Lower lobe of right lung (tissue), 2 donors: ENCODE data around the gene NFYB. TPM values are rescaled to one million over a fixed set of nuclear protein-coding genes. Genes with fewer than 3 reads are reported as not detected.
"Not testable (repeated sequence)": the region's sequence is repeated elsewhere in the genome, so short reads cannot be mapped to it uniquely, and the experiment has no call there.

ENCODE experiments used
- ATAC-seq, 2 donors: fragments of 200-7000 bp; cut with Tn5 transposase; one replicate each; pipeline ENCODE4 v1.9.1; 2020 to 2022; ENCODE audit warnings: mild to moderate bottlenecking in 2 of 2, moderate library complexity in 2 of 2
- DNase-seq: peaks from one replicate; pipeline ENCODE4 v3.0.0-alpha.2; 2020
- H3K27ac ChIP-seq: fragments of 200-600 bp; one replicate; pipeline ENCODE4 v1.8.0; 2022
- H3K27me3 ChIP-seq: fragments of 200-600 bp; one replicate; pipeline ENCODE4 v1.8.0; 2022; ENCODE audit warnings: low read depth
- H3K36me3 ChIP-seq: fragments of 200-600 bp; one replicate; pipeline ENCODE4 v1.8.0; 2022; ENCODE audit warnings: mild to moderate bottlenecking
- H3K4me1 ChIP-seq: fragments of 200-600 bp; one replicate; pipeline ENCODE4 v1.8.0; 2022
- H3K4me3 ChIP-seq: fragments of 200-600 bp; one replicate; pipeline ENCODE4 v1.8.0; 2022; ENCODE audit warnings: mild to moderate bottlenecking
- H3K9me3 ChIP-seq: fragments of 200-600 bp; one replicate; pipeline ENCODE4 v1.8.0; 2022
- intact Hi-C: fragments of 100-400 bp; cut with DNase I; formaldehyde crosslinking; loops from one replicate; pipeline ENCODE4 v1.11.0; 2022
- total RNA-seq: library from RNA; stranded (reverse); fragmentation: NEBNext Ultra II Directional; extraction: Animal tissue kit (Norgen Biotek cat#: 25700); gene quantifications from one replicate; pipeline ENCODE4 v1.2.1, GENCODE V29; 2021
- TF ChIP-seq, protein P1 (sequence below): fragments of 200-600 bp; IDR thresholded peaks from one replicate; pipeline ENCODE4 v1.8.0; 2022; ENCODE audit warnings: antibody characterized with exemption, mild to moderate bottlenecking
- donor health status: DM: no; HTN: yes; CAD: no; lungs with severe emphysema.

Gene NFYB
- total RNA-seq, 1 donor from 2014 or later = 31.2 TPM

DNA sequence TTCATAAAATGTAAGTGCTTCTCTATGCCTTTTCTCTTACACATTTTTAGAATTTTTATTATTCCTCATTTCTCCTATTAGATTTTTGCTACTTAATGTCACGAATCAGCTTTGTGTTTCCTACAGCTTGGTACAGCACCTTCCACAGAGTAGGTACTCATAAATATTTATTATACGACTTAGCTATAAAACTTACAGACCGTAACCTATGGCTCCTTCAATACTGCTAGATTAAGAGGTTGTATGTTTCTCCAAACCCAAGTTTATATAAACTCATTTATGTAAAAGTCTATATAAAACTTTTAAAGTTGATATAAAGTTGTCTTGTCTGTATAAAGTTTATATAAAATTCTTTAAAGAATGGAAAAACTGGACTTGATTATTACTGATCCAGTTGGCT, 11.5 kb downstream of the NFYB start:
- Histone ChIP-seq H3K36me3 (peaks cover 73% of the 10 kb centered on the region), H3K4me1 (peaks cover 23% of the 10 kb centered on the region), H3K4me3 (no peak overlapping the region), H3K27ac (no peak overlapping the region), H3K27me3 (no peaks in the 10 kb centered on the region), H3K9me3 (no peaks in the 10 kb centered on the region)
- TF ChIP-seq, protein P1, sequence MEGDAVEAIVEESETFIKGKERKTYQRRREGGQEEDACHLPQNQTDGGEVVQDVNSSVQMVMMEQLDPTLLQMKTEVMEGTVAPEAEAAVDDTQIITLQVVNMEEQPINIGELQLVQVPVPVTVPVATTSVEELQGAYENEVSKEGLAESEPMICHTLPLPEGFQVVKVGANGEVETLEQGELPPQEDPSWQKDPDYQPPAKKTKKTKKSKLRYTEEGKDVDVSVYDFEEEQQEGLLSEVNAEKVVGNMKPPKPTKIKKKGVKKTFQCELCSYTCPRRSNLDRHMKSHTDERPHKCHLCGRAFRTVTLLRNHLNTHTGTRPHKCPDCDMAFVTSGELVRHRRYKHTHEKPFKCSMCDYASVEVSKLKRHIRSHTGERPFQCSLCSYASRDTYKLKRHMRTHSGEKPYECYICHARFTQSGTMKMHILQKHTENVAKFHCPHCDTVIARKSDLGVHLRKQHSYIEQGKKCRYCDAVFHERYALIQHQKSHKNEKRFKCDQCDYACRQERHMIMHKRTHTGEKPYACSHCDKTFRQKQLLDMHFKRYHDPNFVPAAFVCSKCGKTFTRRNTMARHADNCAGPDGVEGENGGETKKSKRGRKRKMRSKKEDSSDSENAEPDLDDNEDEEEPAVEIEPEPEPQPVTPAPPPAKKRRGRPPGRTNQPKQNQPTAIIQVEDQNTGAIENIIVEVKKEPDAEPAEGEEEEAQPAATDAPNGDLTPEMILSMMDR = no peak
- DNase-seq = no peak
- intact Hi-C loops = no loop called here
- no peak for ATAC-seq

DNA sequence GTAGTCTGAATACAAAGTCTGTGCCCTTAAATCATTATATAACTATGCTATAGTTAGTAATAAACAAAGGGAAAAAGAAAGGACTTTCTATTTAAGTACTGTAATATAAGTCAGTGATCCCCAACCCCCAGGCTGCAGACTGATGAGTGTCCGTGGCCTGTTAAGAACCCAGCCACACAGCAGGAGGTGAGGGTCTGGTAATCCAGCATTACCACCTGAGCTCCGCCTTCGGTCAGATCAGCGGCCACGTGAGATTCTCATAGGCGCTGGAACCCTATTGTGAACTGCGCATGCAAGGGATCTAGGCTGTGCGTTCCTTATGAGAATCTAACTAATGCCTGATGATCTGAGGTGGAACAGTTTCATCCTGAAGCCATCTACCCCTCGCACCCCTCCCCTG, 15.7 kb downstream of the NFYB start:
- no peak for ATAC-seq
- Histone ChIP-seq H3K9me3 (no peaks in the 10 kb centered on the region), H3K4me3 (no peak overlapping the region), H3K4me1 (no peaks in the 10 kb centered on the region), H3K27me3 (no peaks in the 10 kb centered on the region), H3K27ac (no peak overlapping the region), H3K36me3 (peaks cover 99% of the 10 kb centered on the region)
- TF ChIP-seq, protein P1 = no peak
- intact Hi-C loops = no loop called here
- no peak for DNase-seq

DNA sequence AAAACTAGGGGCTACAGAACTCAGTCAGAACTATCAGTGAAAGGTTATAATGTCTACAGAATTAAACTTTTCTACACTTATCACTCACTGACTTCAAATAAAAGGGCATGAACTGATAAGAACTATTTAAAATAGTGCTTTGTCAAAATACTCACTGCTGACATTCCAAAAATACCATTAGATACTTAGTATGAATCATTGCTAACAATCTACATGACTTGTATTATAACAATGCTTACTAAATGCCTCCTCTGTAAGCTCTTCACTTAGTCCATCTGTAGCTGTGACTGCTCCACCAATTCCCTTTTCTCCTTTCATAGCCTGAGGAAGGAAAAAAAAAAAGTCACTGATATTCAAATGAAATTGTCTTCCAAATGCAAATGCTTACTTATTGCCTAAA, 17.0 kb downstream of the NFYB start:
- TF ChIP-seq, protein P1 = no peak
- no peak overlapping the region for H3K4me3 ChIP-seq
- no peak overlapping the region for H3K27ac ChIP-seq
- peaks cover 91% of the 10 kb centered on the region for H3K36me3 ChIP-seq
- ATAC-seq = peak in 1 of 2 donors; percentile 87
- no peaks in the 10 kb centered on the region for H3K4me1 ChIP-seq
- H3K27me3 ChIP-seq = no peaks in the 10 kb centered on the region
- no peak for DNase-seq
- no peaks in the 10 kb centered on the region for H3K9me3 ChIP-seq
- intact Hi-C loops = no loop called here

DNA sequence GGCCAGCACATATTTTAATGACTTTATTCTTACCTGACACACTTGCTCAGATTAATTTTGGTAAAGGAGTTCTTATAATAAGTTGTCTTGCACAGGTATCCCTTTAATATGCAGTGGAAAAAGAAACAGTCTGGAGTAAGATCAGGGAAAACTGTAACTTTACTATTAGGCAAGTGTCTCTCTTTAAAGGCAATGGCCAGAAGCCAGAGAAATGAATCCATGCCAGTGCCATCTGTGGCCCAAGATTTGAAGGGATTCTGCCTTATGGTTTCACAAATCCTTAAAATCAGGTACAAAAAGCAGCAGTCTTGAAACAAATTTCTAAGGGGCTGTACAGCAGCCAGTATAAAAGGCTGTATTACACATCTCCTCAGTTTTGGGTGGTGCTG, 22.4 kb downstream of the NFYB start:
- no peak for ATAC-seq
- no peaks in the 10 kb centered on the region for H3K9me3 ChIP-seq
- no peak for DNase-seq
- H3K4me3 ChIP-seq = no peak overlapping the region
- peaks cover 53% of the 10 kb centered on the region for H3K36me3 ChIP-seq
- H3K4me1 ChIP-seq = no peaks in the 10 kb centered on the region
- H3K27me3 ChIP-seq = no peaks in the 10 kb centered on the region
- TF ChIP-seq, protein P1 = no peak
- no peak overlapping the region for H3K27ac ChIP-seq
- intact Hi-C loops = no loop called here

DNA sequence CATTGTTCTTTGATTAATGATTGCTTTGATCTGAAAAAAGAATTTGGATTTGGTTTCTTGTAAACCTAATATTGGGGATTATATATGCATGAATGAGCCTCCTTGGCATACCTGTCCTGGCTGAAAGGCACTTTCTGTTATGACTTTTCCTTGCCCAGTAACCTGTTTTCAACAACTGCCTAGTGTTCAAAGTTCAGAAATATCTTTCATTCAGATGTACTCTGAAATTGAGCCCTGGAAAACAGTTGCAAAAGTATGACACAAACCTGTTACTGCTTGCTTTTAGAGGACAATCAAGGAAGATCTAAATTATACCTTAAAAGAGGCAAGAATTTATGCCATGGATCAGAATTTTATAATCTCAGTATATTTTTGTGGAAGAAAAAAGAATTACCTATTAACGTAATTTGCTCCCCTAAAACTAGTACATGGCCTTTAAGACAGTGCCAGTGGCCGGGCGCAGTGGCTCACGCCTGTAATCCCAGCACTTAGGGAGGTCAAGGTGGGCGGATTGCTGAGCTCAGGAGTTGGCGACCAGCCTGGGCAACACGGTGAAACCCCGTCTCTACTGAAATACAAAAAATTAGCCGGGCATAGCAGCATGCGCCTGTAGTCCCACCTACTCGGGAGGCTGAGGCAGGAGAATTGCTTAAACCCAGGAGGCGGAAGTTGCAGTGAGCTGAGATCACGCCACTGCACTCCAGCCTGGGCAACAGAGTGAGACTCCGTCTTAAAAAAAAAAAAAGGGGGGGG, 23.0 kb downstream of the NFYB start:
- H3K27me3 ChIP-seq, intact Hi-C loops, DNase-seq, H3K4me1 ChIP-seq, H3K4me3 ChIP-seq, H3K27ac ChIP-seq, H3K9me3 ChIP-seq, ATAC-seq: not testable (repeated sequence)
- H3K36me3 ChIP-seq = peaks cover 48% of the 10 kb centered on the region

DNA sequence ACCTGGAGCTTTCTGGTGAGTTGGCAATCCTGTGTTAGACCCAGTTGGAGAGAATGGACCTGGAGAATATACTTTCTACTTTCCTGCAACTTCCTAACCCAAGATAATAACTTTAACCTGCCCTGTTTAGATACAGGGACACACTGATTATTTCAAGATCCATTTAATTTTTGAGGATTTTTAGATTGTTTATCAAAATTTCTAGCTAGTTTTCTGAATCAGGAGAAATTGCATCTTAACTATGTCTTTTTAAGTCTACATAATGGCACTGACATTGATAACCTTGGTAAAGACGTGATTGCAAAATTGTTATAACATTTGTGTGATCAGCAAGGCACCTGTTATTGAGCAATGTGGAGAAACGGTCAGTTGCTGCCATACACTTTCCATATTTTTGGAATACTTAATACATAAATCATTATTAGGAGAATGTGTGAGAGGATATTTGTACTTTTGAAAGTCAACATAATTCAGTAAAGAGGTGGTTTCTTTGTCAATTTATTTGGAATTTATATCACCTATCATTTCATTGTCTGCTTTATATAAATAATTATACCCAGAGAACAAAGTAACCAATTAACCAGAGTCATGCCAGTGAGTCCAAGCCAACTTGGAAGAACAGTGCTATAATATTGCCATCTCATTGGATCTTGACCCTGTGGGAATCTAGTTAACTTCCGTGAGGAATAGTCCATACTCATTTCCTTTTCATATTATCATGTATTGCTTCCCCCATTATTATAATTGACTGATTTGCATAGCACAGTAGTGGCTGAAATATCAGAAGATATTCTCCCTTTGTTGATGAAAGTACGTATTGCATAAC, 28.4 kb downstream of the NFYB start:
- no peak for ATAC-seq
- peaks cover 9% of the 10 kb centered on the region for H3K36me3 ChIP-seq
- TF ChIP-seq, protein P1 = no peak
- H3K4me1 ChIP-seq = peaks cover 7% of the 10 kb centered on the region
- H3K27me3 ChIP-seq = no peaks in the 10 kb centered on the region
- H3K9me3 ChIP-seq = no peaks in the 10 kb centered on the region
- no peak overlapping the region for H3K27ac ChIP-seq
- DNase-seq = no peak
- no peak overlapping the region for H3K4me3 ChIP-seq
- intact Hi-C loops = no loop called here
